Liver (tissue), 9 donors: ENCODE measurements around the gene CDKL2. TPM values are rescaled to one million over a fixed set of nuclear protein-coding genes. Genes with fewer than 3 reads are reported as not detected.

Experiments used
- DNase-seq: peaks from one replicate; pipeline ENCODE4 v3.0.0-alpha.2; 2017; ENCODE audit warnings: low spot score
- H3K27ac ChIP-seq, 2 donors: one replicate each; pipeline ENCODE4 v1.7.0; 2013; ENCODE audit warnings: inconsistent platforms in 2 of 2, low read length in 2 of 2, control low read depth in 1 of 2, low read depth in 1 of 2, mild to moderate bottlenecking in 1 of 2
- H3K27me3 ChIP-seq, 4 donors: one replicate each; pipeline versions ENCODE4 v1.6.1 to v1.7.0; 2013; ENCODE audit warnings: low read length in 3 of 4, inconsistent platforms in 1 of 4, mild to moderate bottlenecking in 1 of 4, moderate library complexity in 1 of 4; ENCODE audit not compliant: control insufficient read depth in 4 of 4, insufficient read depth in 4 of 4
- H3K36me3 ChIP-seq, 4 donors: one replicate each; pipeline versions ENCODE4 v1.6.1 to v1.7.0; 2013; ENCODE audit warnings: low read length in 3 of 4, mild to moderate bottlenecking in 3 of 4, low read depth in 1 of 4, moderate library complexity in 1 of 4; ENCODE audit not compliant: control insufficient read depth in 4 of 4, insufficient read depth in 3 of 4
- H3K4me1 ChIP-seq, 4 donors: one replicate each; pipeline versions ENCODE4 v1.6.1 to v1.7.0; 2013; ENCODE audit warnings: low read length in 3 of 4, mild to moderate bottlenecking in 3 of 4, moderate library complexity in 1 of 4; ENCODE audit not compliant: control insufficient read depth in 4 of 4, insufficient read depth in 4 of 4
- H3K4me3 ChIP-seq, 3 donors: one replicate each; pipeline versions ENCODE4 v1.6.1 to v1.7.0; 2013; ENCODE audit warnings: low read length in 3 of 3, control low read depth in 1 of 3, low read depth in 1 of 3, mild to moderate bottlenecking in 1 of 3
- H3K9ac ChIP-seq, 2 donors: one replicate each; pipeline ENCODE4 v1.7.0; 2013; ENCODE audit warnings: low read length in 2 of 2, mild to moderate bottlenecking in 2 of 2, moderate library complexity in 2 of 2, control low read depth in 1 of 2, low read depth in 1 of 2
- H3K9me3 ChIP-seq, 4 donors: one replicate each; pipeline versions ENCODE4 v1.6.1 to v1.7.0; 2013; ENCODE audit warnings: low read length in 3 of 4; ENCODE audit not compliant: control insufficient read depth in 4 of 4
- EGR1 ChIP-seq, 2 donors: IDR thresholded peaks; 2 replicates each; pipeline ENCODE4 v1.6.1; 2016 to 2018; ENCODE audit warnings: antibody characterized with exemption in 2 of 2, low read depth in 2 of 2
- FOXA1 ChIP-seq: IDR thresholded peaks from 2 replicates; pipeline ENCODE4 v1.6.1; 2016; ENCODE audit warnings: antibody characterized with exemption
- FOXA2 ChIP-seq: IDR thresholded peaks from 2 replicates; pipeline ENCODE4 v1.6.1; 2016; ENCODE audit warnings: antibody characterized with exemption
- GABPA ChIP-seq, 2 donors: IDR thresholded peaks in 1 of 2; conservative IDR thresholded peaks in 1 of 2; 2 replicates each; pipeline ENCODE4 v1.6.1; 2016; ENCODE audit warnings: antibody characterized with exemption in 2 of 2, mild to moderate bottlenecking in 1 of 2, moderate library complexity in 1 of 2
- HNF4A ChIP-seq, 2 donors: conservative IDR thresholded peaks; 2 replicates each; pipeline ENCODE4 v1.6.1; 2016; ENCODE audit warnings: antibody characterized with exemption in 2 of 2, mild to moderate bottlenecking in 2 of 2
- HNF4G ChIP-seq: IDR thresholded peaks from 2 replicates; pipeline ENCODE4 v1.6.1; 2016; ENCODE audit warnings: antibody characterized with exemption
- JUND ChIP-seq, 2 donors: IDR thresholded peaks; 2 replicates each; pipeline ENCODE4 v1.6.1; 2016; ENCODE audit warnings: antibody characterized with exemption in 2 of 2
- NR2F2 ChIP-seq: IDR thresholded peaks from 2 replicates; pipeline ENCODE4 v1.6.1; 2016; ENCODE audit warnings: antibody characterized with exemption
- RAD21 ChIP-seq, 2 donors: IDR thresholded peaks; 2 replicates each; pipeline ENCODE4 v1.6.1; 2016; ENCODE audit warnings: antibody characterized with exemption in 2 of 2, mild to moderate bottlenecking in 2 of 2
- RXRA ChIP-seq, 2 donors: IDR thresholded peaks; 2 replicates each; pipeline ENCODE4 v1.6.1; 2017 to 2018; ENCODE audit warnings: antibody characterized with exemption in 2 of 2, mild to moderate bottlenecking in 1 of 2
- SP1 ChIP-seq: IDR thresholded peaks from 2 replicates; pipeline ENCODE4 v1.6.1; 2018; ENCODE audit warnings: antibody characterized with exemption, mild to moderate bottlenecking
- TAF1 ChIP-seq: conservative IDR thresholded peaks from 2 replicates; pipeline ENCODE4 v1.6.1; 2016; ENCODE audit warnings: antibody characterized with exemption, mild to moderate bottlenecking
- YY1 ChIP-seq: IDR thresholded peaks from 2 replicates; pipeline ENCODE4 v1.6.1; 2016; ENCODE audit warnings: antibody characterized with exemption, mild to moderate bottlenecking
- WGBS: extraction: QIAGEN DNeasy Blood & Tissue Kit; methylation state at CpG from one replicate; pipeline ENCODE4 v1.1.7; 2013; 5-methylcytosine and 5-hydroxymethylcytosine counted together
- polyA plus RNA-seq, 2 donors: library from polyadenylated mRNA; stranded (reverse) in 1 of 2; unstranded in 1 of 2; fragments of 200-250 nt in 1 of 2; fragments of >200 nt in 1 of 2; fragmentation: Nextera tagmentation in 1 of 2; extraction: Ambion mirVana in 1 of 2; gene quantifications; one replicate each; pipeline versions ENCODE4 v1.2.1 to v1.2.3, GENCODE V29; 2013 to 2015
- total RNA-seq, 2 donors: library from RNA; depleted of rRNA; stranded (reverse); fragments of >200 nt; gene quantifications; one replicate each; pipeline ENCODE4 v1.2.3, GENCODE V29; 2014
- TF ChIP-seq, protein P1 (sequence below): IDR thresholded peaks from 2 replicates; pipeline ENCODE4 v1.6.1; 2016; ENCODE audit warnings: antibody characterized with exemption
- TF ChIP-seq, protein P2 (sequence below): IDR thresholded peaks from 2 replicates; pipeline ENCODE4 v1.6.1; 2016; ENCODE audit warnings: antibody characterized with exemption
- TF ChIP-seq, protein P3 (sequence below): IDR thresholded peaks from 2 replicates; pipeline ENCODE4 v1.6.1; 2016; ENCODE audit warnings: antibody characterized with exemption
- TF ChIP-seq, protein P4 (sequence below): fragments of 150-350 bp; IDR thresholded peaks from 2 replicates; pipeline ENCODE4 v1.5.1; 2017; ENCODE audit warnings: improper control_type of control experiment, low read depth, low read length; ENCODE audit not compliant: missing input control
- TF ChIP-seq, protein P5 (sequence below): IDR thresholded peaks from 2 replicates; pipeline ENCODE4 v1.6.1; 2016; ENCODE audit warnings: antibody characterized with exemption, mild to moderate bottlenecking
- donor health status: healthy.
- donor health status: healthy.
- donor health status: healthy.
- donor health status: healthy.
- donor health status: healthy.

CDKL2 gene
- total and polyA plus RNA-seq, 4 donors = 0.02 to 0.14 (median 0.08) TPM; not detected in 1

DNA sequence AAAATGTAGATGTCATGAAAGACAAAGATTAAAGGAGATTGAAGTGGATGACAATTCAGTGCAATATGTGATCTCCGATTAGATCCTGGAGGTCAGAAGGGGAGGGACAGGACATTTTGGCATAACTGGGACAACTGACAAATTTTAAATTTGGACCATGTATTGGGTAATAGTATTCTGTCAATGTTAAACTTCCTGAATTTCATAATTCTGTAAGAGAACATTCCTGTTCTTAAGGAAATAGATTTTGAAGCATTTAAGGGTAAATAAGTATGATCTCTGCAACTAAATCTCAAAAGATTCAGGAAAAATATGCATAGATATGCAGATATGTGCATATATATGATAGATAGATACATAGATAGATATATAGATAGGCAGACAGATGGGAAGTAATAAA lies 63.4 kb downstream of the CDKL2 start:
- H3K9ac ChIP-seq = no peak overlapping the region
- DNase-seq = no peak
- no peaks in the 10 kb centered on the region for H3K9me3 ChIP-seq
- WGBS = 37% methylated on average over 1 of the region's 1 CpG
- TF ChIP-seq NR2F2 (no peak), TAF1 (no peak), GABPA (IDR thresholded peaks at IDR 0.05 in 1 of 2, conservative IDR thresholded peaks at IDR 0.05 in 1 of 2) (no peak), SP1 (no peak), EGR1 (IDR thresholded peaks at IDR 0.05; ENCODE audit: low read depth in 2 of 2) (no peak), HNF4G (no peak), RAD21 (IDR thresholded peaks at IDR 0.05) (no peak), FOXA1 (no peak), YY1 (no peak), FOXA2 (no peak), RXRA (IDR thresholded peaks at IDR 0.05) (no peak), JUND (IDR thresholded peaks at IDR 0.05) (no peak), HNF4A (conservative IDR thresholded peaks at IDR 0.05) (no peak)
- TF ChIP-seq, protein P1, sequence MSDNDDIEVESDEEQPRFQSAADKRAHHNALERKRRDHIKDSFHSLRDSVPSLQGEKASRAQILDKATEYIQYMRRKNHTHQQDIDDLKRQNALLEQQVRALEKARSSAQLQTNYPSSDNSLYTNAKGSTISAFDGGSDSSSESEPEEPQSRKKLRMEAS = no peak
- TF ChIP-seq, protein P2, sequence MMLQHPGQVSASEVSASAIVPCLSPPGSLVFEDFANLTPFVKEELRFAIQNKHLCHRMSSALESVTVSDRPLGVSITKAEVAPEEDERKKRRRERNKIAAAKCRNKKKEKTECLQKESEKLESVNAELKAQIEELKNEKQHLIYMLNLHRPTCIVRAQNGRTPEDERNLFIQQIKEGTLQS = no peak
- TF ChIP-seq, protein P3, sequence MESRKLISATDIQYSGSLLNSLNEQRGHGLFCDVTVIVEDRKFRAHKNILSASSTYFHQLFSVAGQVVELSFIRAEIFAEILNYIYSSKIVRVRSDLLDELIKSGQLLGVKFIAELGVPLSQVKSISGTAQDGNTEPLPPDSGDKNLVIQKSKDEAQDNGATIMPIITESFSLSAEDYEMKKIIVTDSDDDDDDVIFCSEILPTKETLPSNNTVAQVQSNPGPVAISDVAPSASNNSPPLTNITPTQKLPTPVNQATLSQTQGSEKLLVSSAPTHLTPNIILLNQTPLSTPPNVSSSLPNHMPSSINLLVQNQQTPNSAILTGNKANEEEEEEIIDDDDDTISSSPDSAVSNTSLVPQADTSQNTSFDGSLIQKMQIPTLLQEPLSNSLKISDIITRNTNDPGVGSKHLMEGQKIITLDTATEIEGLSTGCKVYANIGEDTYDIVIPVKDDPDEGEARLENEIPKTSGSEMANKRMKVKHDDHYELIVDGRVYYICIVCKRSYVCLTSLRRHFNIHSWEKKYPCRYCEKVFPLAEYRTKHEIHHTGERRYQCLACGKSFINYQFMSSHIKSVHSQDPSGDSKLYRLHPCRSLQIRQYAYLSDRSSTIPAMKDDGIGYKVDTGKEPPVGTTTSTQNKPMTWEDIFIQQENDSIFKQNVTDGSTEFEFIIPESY = no peak
- TF ChIP-seq, protein P4, sequence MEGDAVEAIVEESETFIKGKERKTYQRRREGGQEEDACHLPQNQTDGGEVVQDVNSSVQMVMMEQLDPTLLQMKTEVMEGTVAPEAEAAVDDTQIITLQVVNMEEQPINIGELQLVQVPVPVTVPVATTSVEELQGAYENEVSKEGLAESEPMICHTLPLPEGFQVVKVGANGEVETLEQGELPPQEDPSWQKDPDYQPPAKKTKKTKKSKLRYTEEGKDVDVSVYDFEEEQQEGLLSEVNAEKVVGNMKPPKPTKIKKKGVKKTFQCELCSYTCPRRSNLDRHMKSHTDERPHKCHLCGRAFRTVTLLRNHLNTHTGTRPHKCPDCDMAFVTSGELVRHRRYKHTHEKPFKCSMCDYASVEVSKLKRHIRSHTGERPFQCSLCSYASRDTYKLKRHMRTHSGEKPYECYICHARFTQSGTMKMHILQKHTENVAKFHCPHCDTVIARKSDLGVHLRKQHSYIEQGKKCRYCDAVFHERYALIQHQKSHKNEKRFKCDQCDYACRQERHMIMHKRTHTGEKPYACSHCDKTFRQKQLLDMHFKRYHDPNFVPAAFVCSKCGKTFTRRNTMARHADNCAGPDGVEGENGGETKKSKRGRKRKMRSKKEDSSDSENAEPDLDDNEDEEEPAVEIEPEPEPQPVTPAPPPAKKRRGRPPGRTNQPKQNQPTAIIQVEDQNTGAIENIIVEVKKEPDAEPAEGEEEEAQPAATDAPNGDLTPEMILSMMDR = no peak
- TF ChIP-seq, protein P5, sequence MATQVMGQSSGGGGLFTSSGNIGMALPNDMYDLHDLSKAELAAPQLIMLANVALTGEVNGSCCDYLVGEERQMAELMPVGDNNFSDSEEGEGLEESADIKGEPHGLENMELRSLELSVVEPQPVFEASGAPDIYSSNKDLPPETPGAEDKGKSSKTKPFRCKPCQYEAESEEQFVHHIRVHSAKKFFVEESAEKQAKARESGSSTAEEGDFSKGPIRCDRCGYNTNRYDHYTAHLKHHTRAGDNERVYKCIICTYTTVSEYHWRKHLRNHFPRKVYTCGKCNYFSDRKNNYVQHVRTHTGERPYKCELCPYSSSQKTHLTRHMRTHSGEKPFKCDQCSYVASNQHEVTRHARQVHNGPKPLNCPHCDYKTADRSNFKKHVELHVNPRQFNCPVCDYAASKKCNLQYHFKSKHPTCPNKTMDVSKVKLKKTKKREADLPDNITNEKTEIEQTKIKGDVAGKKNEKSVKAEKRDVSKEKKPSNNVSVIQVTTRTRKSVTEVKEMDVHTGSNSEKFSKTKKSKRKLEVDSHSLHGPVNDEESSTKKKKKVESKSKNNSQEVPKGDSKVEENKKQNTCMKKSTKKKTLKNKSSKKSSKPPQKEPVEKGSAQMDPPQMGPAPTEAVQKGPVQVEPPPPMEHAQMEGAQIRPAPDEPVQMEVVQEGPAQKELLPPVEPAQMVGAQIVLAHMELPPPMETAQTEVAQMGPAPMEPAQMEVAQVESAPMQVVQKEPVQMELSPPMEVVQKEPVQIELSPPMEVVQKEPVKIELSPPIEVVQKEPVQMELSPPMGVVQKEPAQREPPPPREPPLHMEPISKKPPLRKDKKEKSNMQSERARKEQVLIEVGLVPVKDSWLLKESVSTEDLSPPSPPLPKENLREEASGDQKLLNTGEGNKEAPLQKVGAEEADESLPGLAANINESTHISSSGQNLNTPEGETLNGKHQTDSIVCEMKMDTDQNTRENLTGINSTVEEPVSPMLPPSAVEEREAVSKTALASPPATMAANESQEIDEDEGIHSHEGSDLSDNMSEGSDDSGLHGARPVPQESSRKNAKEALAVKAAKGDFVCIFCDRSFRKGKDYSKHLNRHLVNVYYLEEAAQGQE = no peak
- no peaks in the 10 kb centered on the region for H3K4me1 ChIP-seq
- H3K4me3 ChIP-seq = no peak overlapping the region
- no peaks in the 10 kb centered on the region for H3K36me3 ChIP-seq
- no peaks in the 10 kb centered on the region for H3K27me3 ChIP-seq
- H3K27ac ChIP-seq = no peak overlapping the region

DNA sequence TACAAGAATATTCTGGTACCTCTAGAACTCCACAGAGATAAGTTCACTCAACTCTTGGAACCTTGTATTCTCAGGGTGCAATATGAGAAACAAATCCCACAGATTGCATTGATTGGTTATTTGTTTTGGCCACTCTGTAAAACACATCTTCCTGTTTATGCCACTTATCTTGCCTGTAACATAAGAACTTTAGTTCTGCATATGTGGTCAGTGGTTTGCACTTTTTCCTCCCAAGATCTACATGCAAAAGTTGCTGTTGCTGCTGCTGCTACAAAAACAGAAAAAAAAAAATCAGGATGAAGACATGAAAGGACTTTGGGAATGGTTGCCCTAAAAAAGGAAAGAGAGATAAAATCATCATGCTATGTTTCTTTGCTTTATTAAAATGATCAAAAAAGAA lies 64.8 kb downstream of the CDKL2 start:
- no peak overlapping the region for H3K27ac ChIP-seq
- DNase-seq = no peak
- no peaks in the 10 kb centered on the region for H3K9me3 ChIP-seq
- H3K27me3 ChIP-seq = no peaks in the 10 kb centered on the region
- H3K9ac ChIP-seq = no peak overlapping the region
- H3K4me1 ChIP-seq = no peaks in the 10 kb centered on the region
- H3K4me3 ChIP-seq = no peak overlapping the region
- TF ChIP-seq, protein P3 = no peak
- TF ChIP-seq FOXA2 (no peak), SP1 (no peak), HNF4A (conservative IDR thresholded peaks at IDR 0.05) (no peak)
- TF ChIP-seq, protein P4 = no peak
- no peaks in the 10 kb centered on the region for H3K36me3 ChIP-seq
